GM19328 (cell line): ENCODE measurements around the gene KLHDC9.
A peak's percentile ranks its signal among the peaks of the same experiment; 100 is the strongest.

Source experiments
- ATAC-seq: cut with Tn5 transposase; IDR thresholded peaks from one replicate; pipeline ENCODE4 v1.9.1; 2021; ENCODE audit warnings: mild to moderate bottlenecking, moderate library complexity; ENCODE audit not compliant: unreplicated experiment

KLHDC9 gene

DNA sequence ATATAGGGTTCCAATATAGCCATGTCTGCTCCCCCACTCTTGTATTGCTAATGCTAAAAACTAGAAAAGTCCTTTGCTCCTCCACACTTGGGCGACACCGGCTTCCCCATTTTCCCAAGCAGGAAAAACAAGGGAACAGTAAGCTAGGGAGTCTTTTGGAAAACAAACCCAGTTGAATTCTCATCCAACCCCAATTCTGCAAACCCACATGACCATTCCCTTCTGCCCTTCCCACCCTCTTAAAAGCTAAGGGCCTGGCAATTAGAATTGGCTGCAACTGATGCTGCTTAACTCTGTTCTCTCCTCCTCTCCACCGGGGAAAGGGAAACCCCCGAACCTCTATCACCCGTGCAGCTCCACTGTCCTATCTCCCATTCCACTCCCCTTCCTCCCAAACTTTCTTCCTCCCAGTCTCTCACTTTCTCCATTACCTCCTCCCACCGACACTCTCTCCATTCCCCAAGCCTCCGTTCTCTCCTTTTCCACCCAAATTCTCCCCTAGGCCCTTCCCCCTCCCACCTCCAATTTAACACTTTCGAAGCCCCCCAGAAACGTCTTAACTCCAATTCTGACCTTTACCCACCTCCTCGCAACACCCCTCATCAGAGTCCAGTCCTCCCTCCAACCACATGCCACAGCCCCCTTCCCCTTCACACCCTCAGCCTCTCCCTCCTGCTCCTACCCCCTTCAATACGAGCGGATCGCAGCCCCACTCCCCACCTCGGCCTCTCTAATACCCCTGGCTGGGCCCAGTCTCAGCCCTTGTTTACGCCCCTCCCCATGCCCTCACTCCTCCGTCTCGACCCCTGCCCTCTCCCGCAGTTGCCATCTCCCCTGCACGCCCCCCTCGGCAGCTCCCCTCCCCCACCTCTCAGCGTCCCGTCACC lies 33.6 kb downstream of the KLHDC9 start:
- ATAC-seq = no peak

- ATAC-seq = peak; percentile 91
Measured at GRCh38 chr1:161132410-161133219, 34.5 kb downstream of the KLHDC9 start, which contains the start of gene DEDD. Gene DEDD (minus strand): TSS chr1:161132667. CDS start chr1:161124462, 8,205 bp downstream.

GRCh38 chr1:161133220-161133740 lies 35.1 kb downstream of the KLHDC9 start:
- no peak for ATAC-seq

DNA sequence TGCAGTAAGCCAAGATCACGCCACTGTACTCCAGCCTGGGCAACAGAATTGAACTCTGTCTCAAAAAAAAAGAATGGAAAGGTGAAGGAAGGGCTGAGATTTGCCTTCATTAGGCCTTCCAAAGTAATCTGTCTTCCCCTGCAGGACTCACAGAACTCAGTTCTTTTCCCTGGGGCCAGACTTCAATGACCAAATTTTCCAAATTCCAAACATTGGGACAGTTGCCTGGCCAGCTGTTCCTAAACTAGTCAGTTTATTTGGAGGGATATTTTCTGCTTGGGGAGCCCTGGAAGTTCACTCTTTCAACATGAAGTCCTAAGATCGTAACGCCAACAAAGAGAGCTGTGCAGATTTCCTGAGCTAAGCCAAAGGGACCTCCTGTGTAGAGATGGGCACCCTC lies 39.7 kb downstream of the KLHDC9 start:
- no peak for ATAC-seq

GRCh38 chr1:161138431-161138830 lies 40.3 kb downstream of the KLHDC9 start:
- no peak for ATAC-seq

- no peak for ATAC-seq
Measured at GRCh38 chr1:161139766-161140165, 41.6 kb downstream of the KLHDC9 start.

- ATAC-seq = no peak
Measured at GRCh38 chr1:161140755-161141400, 42.7 kb downstream of the KLHDC9 start.

GRCh38 chr1:161145832-161146231 lies 47.7 kb downstream of the KLHDC9 start:
- ATAC-seq = no peak
